ENCODE measurements around the gene IL6. TPM values are rescaled to one million over a fixed set of nuclear protein-coding genes. Genes with fewer than 3 reads are reported as not detected.

The IL6 gene
- total and polyA plus RNA-seq, 9 of the 15 experiments (the other 6 are each of a cell fraction or from before 2014, with no cell fraction given), result 0.76 to 2.9 (median 1.5) TPM

DNA sequence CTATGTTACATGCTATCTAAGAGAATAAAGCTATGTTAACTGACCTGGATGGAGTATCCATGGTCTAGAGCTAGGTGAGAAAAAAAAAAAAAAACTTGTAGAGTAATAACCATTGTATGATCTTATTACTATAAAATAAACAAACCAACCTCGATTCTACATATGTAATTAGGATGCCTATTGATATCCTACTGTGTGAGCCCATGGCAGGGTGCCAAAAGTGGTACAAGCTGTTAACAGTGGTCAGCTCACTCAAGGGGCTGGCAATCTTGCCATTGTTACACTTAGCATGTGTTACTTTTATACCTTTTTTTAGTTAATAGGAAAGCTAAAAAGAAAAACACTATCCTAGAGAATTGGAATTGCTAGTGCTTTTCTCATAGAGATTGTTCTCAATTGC lies 13.5 kb upstream of the IL6 start (continued):
- TF ChIP-seq PTRF (tag; IDR thresholded peaks at IDR 0.05) (0 out of 2 replicates have a peak, but pooled peaks have one; percentile 26), MAZ (CRISPR knock-in tag; conservative IDR thresholded peaks at IDR 0.05 in 1 of 2, IDR thresholded peaks at IDR 0.05 in 1 of 2) (no peak), ZNF696 (CRISPR knock-in tag; conservative IDR thresholded peaks at IDR 0.05) (no peak), TSC22D4 (tag; IDR thresholded peaks at IDR 0.05) (no peak), TCF7 (IDR thresholded peaks at IDR 0.05; ENCODE audit: borderline replicate concordance) (no peak), PCBP2 (IDR thresholded peaks at IDR 0.05; ENCODE audit: low read depth, low read length, poor library complexity, severe bottlenecking) (no peak), ZKSCAN1 (IDR thresholded peaks at IDR 0.05; ENCODE audit: low read depth, low read length) (0 out of 2 replicates have a peak, but pooled peaks have one; percentile 29), NFIX (CRISPR knock-in tag; IDR thresholded peaks at IDR 0.05; ENCODE audit: low read depth) (peak; percentile 71), TEAD2 (tag; IDR thresholded peaks at IDR 0.05) (no peak)
- TF ChIP-seq, protein P1, sequence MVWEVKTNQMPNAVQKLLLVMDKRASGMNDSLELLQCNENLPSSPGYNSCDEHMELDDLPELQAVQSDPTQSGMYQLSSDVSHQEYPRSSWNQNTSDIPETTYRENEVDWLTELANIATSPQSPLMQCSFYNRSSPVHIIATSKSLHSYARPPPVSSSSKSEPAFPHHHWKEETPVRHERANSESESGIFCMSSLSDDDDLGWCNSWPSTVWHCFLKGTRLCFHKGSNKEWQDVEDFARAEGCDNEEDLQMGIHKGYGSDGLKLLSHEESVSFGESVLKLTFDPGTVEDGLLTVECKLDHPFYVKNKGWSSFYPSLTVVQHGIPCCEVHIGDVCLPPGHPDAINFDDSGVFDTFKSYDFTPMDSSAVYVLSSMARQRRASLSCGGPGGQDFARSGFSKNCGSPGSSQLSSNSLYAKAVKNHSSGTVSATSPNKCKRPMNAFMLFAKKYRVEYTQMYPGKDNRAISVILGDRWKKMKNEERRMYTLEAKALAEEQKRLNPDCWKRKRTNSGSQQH (CRISPR knock-in tag; IDR thresholded peaks at IDR 0.05), result no peak
- TF ChIP-seq, protein P2, sequence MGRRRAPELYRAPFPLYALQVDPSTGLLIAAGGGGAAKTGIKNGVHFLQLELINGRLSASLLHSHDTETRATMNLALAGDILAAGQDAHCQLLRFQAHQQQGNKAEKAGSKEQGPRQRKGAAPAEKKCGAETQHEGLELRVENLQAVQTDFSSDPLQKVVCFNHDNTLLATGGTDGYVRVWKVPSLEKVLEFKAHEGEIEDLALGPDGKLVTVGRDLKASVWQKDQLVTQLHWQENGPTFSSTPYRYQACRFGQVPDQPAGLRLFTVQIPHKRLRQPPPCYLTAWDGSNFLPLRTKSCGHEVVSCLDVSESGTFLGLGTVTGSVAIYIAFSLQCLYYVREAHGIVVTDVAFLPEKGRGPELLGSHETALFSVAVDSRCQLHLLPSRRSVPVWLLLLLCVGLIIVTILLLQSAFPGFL (CRISPR knock-in tag; IDR thresholded peaks at IDR 0.05), result no peak
